Skeletal muscle satellite cell (primary cell): ENCODE data around the gene PARP14.

Experiments used
- H3K27me3 ChIP-seq: 2 replicates; pipeline ENCODE4 v1.7.0; 2013; ENCODE audit warnings: low read length; ENCODE audit not compliant: control insufficient read depth, insufficient read depth
- H3K36me3 ChIP-seq: 2 replicates; pipeline ENCODE4 v1.7.0; 2013; ENCODE audit warnings: mild to moderate bottlenecking, control low read depth, low read length; ENCODE audit not compliant: insufficient read depth
- H3K4me1 ChIP-seq: 2 replicates; pipeline ENCODE4 v1.7.0; 2013; ENCODE audit warnings: low read length; ENCODE audit not compliant: control insufficient read depth, insufficient read depth
- H3K4me2 ChIP-seq: 2 replicates; pipeline ENCODE4 v1.7.0; 2013; ENCODE audit warnings: mild to moderate bottlenecking, low read length
- H3K4me3 ChIP-seq: 2 replicates; pipeline ENCODE4 v1.7.0; 2013; ENCODE audit warnings: low read length
- H3K9ac ChIP-seq: 2 replicates; pipeline ENCODE4 v1.7.0; 2013; ENCODE audit warnings: mild to moderate bottlenecking, low read depth, low read length, moderate library complexity
- H3K9me3 ChIP-seq: replicated peaks from 2 replicates; pipeline ENCODE4 v1.7.0; 2013; ENCODE audit warnings: mild to moderate bottlenecking, control low read depth, low read length

The PARP14 gene

DNA sequence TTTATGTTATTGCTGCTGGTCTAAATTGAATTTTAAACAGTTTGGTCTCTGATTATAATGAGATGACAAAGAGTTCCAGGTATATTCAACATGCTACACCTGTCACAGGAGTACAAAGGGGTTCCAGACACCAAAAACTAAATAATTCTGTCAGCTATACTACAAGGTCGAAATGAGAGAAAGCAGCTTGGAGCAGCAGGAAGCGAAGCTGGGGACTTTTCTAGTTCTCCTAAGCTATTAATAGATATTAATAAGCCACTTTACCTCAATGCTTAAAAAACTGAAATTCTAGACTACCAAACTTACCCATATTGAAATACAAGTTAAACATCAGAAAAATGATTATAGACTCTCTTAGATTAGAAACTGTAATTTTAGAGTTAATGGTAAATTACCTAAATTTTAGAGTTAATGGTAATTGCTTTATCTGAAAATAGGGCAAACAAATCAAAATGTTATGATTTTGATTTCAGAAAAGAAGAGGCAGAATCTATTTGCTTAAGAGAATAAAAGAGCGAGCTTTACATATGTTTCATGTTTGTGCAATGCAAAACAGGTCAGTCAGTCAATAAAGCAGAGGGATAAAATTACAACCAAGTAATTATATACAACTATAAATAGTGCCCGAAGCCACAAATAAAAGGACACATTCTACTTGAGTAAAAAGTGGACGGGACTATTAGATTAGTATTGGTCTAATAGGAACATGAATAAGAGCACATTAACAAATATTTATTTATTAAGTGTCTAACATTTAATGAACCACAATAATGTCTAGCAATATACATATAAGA is 96.2 kb downstream of the PARP14 start:
- peaks cover 14% of the 10 kb centered on the region for H3K4me1 ChIP-seq
- no peaks in the 10 kb centered on the region for H3K36me3 ChIP-seq
- H3K9ac ChIP-seq: no peak overlapping the region
- H3K4me3 ChIP-seq: no peak overlapping the region
- H3K9me3 ChIP-seq: no peaks in the 10 kb centered on the region
- H3K4me2 ChIP-seq: no peak overlapping the region
- H3K27me3 ChIP-seq: no peaks in the 10 kb centered on the region

DNA sequence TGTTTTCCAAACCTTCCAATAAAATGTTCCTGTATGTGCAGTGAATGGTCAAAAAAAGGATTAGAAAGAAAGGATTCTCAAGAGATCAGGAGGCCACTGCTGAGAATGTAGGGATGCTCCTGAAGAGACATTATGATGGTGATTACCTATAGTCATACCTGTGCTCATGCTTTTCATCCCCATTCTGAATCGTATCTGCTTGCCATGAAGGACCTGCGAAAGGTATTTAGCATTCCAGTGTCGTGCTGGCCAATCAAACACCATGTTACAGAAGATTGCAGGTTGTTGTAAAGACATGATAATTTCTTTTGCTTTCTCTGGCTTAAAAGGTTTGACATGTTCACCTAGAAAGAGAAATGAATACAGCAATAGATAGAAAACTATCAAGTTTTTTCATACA is 96.9 kb downstream of the PARP14 start:
- Histone ChIP-seq H3K9me3 (no peaks in the 10 kb centered on the region), H3K4me3 (no peak overlapping the region), H3K9ac (no peak overlapping the region), H3K4me1 (peaks cover 14% of the 10 kb centered on the region), H3K4me2 (no peak overlapping the region), H3K27me3 (no peaks in the 10 kb centered on the region), H3K36me3 (no peaks in the 10 kb centered on the region)
